ENCODE results near the gene RERE.

The RERE gene

GRCh38 chr1:8646189-8646588 lies 171.3 kb downstream of the RERE start:
- DNase-seq (ENCODE audit: low read depth) = no peak
- no peak for TF ChIP-seq CTCF (IDR thresholded peaks at IDR 0.05; ENCODE audit: low read depth, low read length, missing control alignments)
- in situ Hi-C loops (cut with HindIII; ENCODE audit: low sequenced_read_pairs) = no loop called here
- H3K4me3 ChIP-seq (ENCODE audit: low read depth, low read length) = no peak overlapping the region

- no peak for DNase-seq (ENCODE audit: low read depth)
- in situ Hi-C loops (cut with HindIII; ENCODE audit: low sequenced_read_pairs) = no loop called here
- TF ChIP-seq CTCF (IDR thresholded peaks at IDR 0.05; ENCODE audit: low read depth, low read length, missing control alignments) = no peak
- H3K4me3 ChIP-seq (ENCODE audit: low read depth, low read length) = no peak overlapping the region
These were observed 173.6 kb downstream of the RERE start for GRCh38 chr1:8643542-8644536.

- no peak overlapping the region for H3K4me3 ChIP-seq (ENCODE audit: low read depth, low read length)
- no peak for TF ChIP-seq CTCF (IDR thresholded peaks at IDR 0.05; ENCODE audit: low read depth, low read length, missing control alignments)
- in situ Hi-C loops (cut with HindIII; ENCODE audit: low sequenced_read_pairs) = no loop called here
- no peak for DNase-seq (ENCODE audit: low read depth)
These were observed 175.3 kb downstream of the RERE start for GRCh38 chr1:8642114-8642513.

- DNase-seq (ENCODE audit: low read depth) = no peak
- no peak for TF ChIP-seq CTCF (IDR thresholded peaks at IDR 0.05; ENCODE audit: low read depth, low read length, missing control alignments)
- in situ Hi-C loops (cut with HindIII; ENCODE audit: low sequenced_read_pairs) = no loop called here
- no peak overlapping the region for H3K4me3 ChIP-seq (ENCODE audit: low read depth, low read length)
These were observed 176.0 kb downstream of the RERE start for GRCh38 chr1:8641377-8641997.

GRCh38 chr1:8640950-8641349 lies 176.5 kb downstream of the RERE start:
- TF ChIP-seq CTCF (IDR thresholded peaks at IDR 0.05; ENCODE audit: low read depth, low read length, missing control alignments) = no peak
- no peak overlapping the region for H3K4me3 ChIP-seq (ENCODE audit: low read depth, low read length)
- DNase-seq (ENCODE audit: low read depth) = no peak
- in situ Hi-C loops (cut with HindIII; ENCODE audit: low sequenced_read_pairs) = no loop called here

- H3K4me3 ChIP-seq (ENCODE audit: low read depth, low read length) = no peak overlapping the region
- no peak for DNase-seq (ENCODE audit: low read depth)
- no peak for TF ChIP-seq CTCF (IDR thresholded peaks at IDR 0.05; ENCODE audit: low read depth, low read length, missing control alignments)
- in situ Hi-C loops (cut with HindIII; ENCODE audit: low sequenced_read_pairs) = no loop called here
These were observed 178.3 kb downstream of the RERE start for GRCh38 chr1:8639148-8639547.
